CD4-positive, alpha-beta T cell (primary cell): ENCODE data around the gene NAXE. TPM values are rescaled to one million over a fixed set of nuclear protein-coding genes. Genes with fewer than 3 reads are reported as not detected.

Experiments used
- ATAC-seq: fragments of 200-7000 bp; cut with Tn5 transposase; one replicate; pipeline ENCODE4 v1.10.0; 2022; ENCODE audit warnings: mild to moderate bottlenecking; ENCODE audit not compliant: poor library complexity
- CTCF ChIA-PET: fragments of 350-600 bp; sonication (Branson Sonifier 250); formaldehyde crosslinking; loops from one replicate; lab custom pipeline; 2021; ENCODE audit warnings: antibody characterized with exemption, inconsistent platforms; lab: Charles Lee
- POLR2A ChIA-PET: fragments of 350-600 bp; sonication (Branson Sonifier 250); formaldehyde crosslinking; loops from one replicate; lab custom pipeline; 2021; ENCODE audit warnings: antibody characterized with exemption, inconsistent platforms; lab: Charles Lee
- DNase-seq, 14 experiments: peaks; one replicate each; pipeline ENCODE4 v3.0.0-alpha.2; 2013 to 2020; ENCODE audit warnings: mixed read lengths in 2 of 14
- H3K27ac ChIP-seq, 2 donors: one replicate each; pipeline versions ENCODE4 v1.5.1 to v1.7.0; 2013; ENCODE audit warnings: low read length in 2 of 2, low read depth in 1 of 2, mild to moderate bottlenecking in 1 of 2
- H3K27me3 ChIP-seq, 2 experiments: 1 replicate in 1 of 2; 2 replicates in 1 of 2; pipeline versions ENCODE4 v1.6.1 to v1.7.0; 2013; ENCODE audit warnings: low read length in 2 of 2, control low read depth in 1 of 2, mild to moderate bottlenecking in 1 of 2, moderate library complexity in 1 of 2; ENCODE audit not compliant: insufficient read depth in 2 of 2, control insufficient read depth in 1 of 2
- H3K36me3 ChIP-seq: one replicate; pipeline ENCODE4 v1.6.1; 2013; ENCODE audit warnings: low read length, control low read depth; ENCODE audit not compliant: insufficient read depth
- H3K4me1 ChIP-seq: one replicate; pipeline ENCODE4 v1.6.1; 2013; ENCODE audit warnings: low read length, control low read depth; ENCODE audit not compliant: insufficient read depth
- H3K4me3 ChIP-seq: one replicate; pipeline ENCODE4 v1.5.1; 2013; ENCODE audit warnings: mild to moderate bottlenecking, low read length, moderate library complexity
- H3K9me3 ChIP-seq, 2 experiments: 1 replicate in 1 of 2; 2 replicates in 1 of 2; pipeline versions ENCODE4 v1.6.1 to v1.7.0; 2013; ENCODE audit warnings: low read length in 2 of 2, mild to moderate bottlenecking in 2 of 2, control low read depth in 1 of 2, moderate library complexity in 1 of 2; ENCODE audit not compliant: control insufficient read depth in 1 of 2, insufficient read depth in 1 of 2
- H3K27ac Mint-ChIP-seq: one replicate; pipeline ENCODE4 v1.8.0; 2020; ENCODE audit warnings: mixed read lengths
- H3K27me3 Mint-ChIP-seq: one replicate; pipeline ENCODE4 v1.8.0; 2021; ENCODE audit warnings: mixed read lengths
- H3K36me3 Mint-ChIP-seq: one replicate; pipeline ENCODE4 v1.8.0; 2021; ENCODE audit warnings: low read depth, mixed read lengths
- H3K4me1 Mint-ChIP-seq: one replicate; pipeline ENCODE4 v1.8.0; 2021; ENCODE audit warnings: low read depth, mixed read lengths
- H3K4me3 Mint-ChIP-seq: one replicate; pipeline ENCODE4 v1.8.0; 2020; ENCODE audit warnings: mild to moderate bottlenecking, mixed read lengths
- H3K9me3 Mint-ChIP-seq: one replicate; pipeline ENCODE4 v1.8.0; 2020; ENCODE audit warnings: mixed read lengths
- CTCF ChIP-seq: fragments of 200-600 bp; IDR thresholded peaks from one replicate; pipeline ENCODE4 v1.8.0; 2022; ENCODE audit warnings: antibody characterized with exemption, mild to moderate bottlenecking
- intact Hi-C, 2 experiments: fragments of 100-400 bp; cut with DNase I in 1 of 2; cut with micrococcal nuclease in 1 of 2; formaldehyde crosslinking; loops; one replicate each; pipeline versions ENCODE4 v1.15.1 to v1.9.0; 2023 to 2025; cut with DNase I, micrococcal nuclease
- total RNA-seq, 174 experiments: library from RNA in 2 of 174; stranded (reverse) in 2 of 174; gene quantifications; one replicate each; pipeline ENCODE4 v1.2.3 and lab custom pipeline; 2021 to 2026

NAXE gene
- total RNA-seq, 2 experiments from 2014 or later = 23.3 to 27.8 TPM

- Histone ChIP-seq H3K4me3 (peak overlapping the region; percentile 42), H3K4me1 (peaks cover 25% of the 10 kb centered on the region), H3K9me3 (no peaks in the 10 kb centered on the region), H3K36me3 (no peaks in the 10 kb centered on the region), H3K27me3 (peaks cover 54 to 62% of the 10 kb centered on the region in 2 experiments), H3K27ac (no peak overlapping the region)
- Mint-ChIP-seq H3K4me3 (peak overlapping the region; percentile 36), H3K4me1 (peaks cover 6% of the 10 kb centered on the region), H3K27ac (no peak overlapping the region), H3K9me3 (no peaks in the 10 kb centered on the region), H3K27me3 (peaks cover 75% of the 10 kb centered on the region), H3K36me3 (no peaks in the 10 kb centered on the region)
- ChIA-PET CTCF (interaction anchor here (0.6 to 2.4 kb wide), 11 partner anchors 10 to 349 kb away, joined by 3 to 11 read pairs (median 5); partner anchors contain the start of gene NAXE), POLR2A (interaction anchor here (0.7 to 1.4 kb wide), 8 partner anchors 17 to 167 kb away, joined by 3 to 5 read pairs (median 4); partner anchors contain the start of gene NAXE)
- intact Hi-C loops = loop anchor here in 1 of 2 experiments (2.0 kb wide), 1 partner anchor 101 kb away; no protein-coding TSS in a partner anchor
- DNase-seq (peak in 8 of 14 experiments; percentile 22 to 65 (median 43)), ATAC-seq (peak; percentile 45)
- no peak for TF ChIP-seq CTCF
Observed at GRCh38 chr1:156623946-156624813, 32.6 kb downstream of the NAXE start.

- no peak overlapping the region for H3K27ac ChIP-seq
- Mint-ChIP-seq H3K4me3 (peak overlapping the region; percentile 58), H3K9me3 (no peaks in the 10 kb centered on the region), H3K36me3 (no peaks in the 10 kb centered on the region), H3K4me1 (peaks cover 6% of the 10 kb centered on the region), H3K27ac (no peak overlapping the region), H3K27me3 (peaks cover 74% of the 10 kb centered on the region)
- DNase-seq = peak in 2 of 14 experiments; percentile 34 to 42
- ChIA-PET CTCF (interaction anchor here (0.7 to 2.4 kb wide), 11 partner anchors 11 to 101 kb away, joined by 3 to 11 read pairs (median 5); partner anchors contain the start of genes BCAN and NAXE), POLR2A (interaction anchor here (0.7 to 1.4 kb wide), 8 partner anchors 32 to 168 kb away, joined by 3 to 5 read pairs (median 4); partner anchors contain the start of genes MEF2D and NAXE)
- no peak for TF ChIP-seq CTCF
- peak overlapping the region; percentile 42 for H3K4me3 ChIP-seq
- peaks cover 25% of the 10 kb centered on the region for H3K4me1 ChIP-seq
- H3K9me3 ChIP-seq = no peaks in the 10 kb centered on the region
- peaks cover 47 to 55% of the 10 kb centered on the region in 2 experiments for H3K27me3 ChIP-seq
- no peak for ATAC-seq
- intact Hi-C loops = loop anchor here (2.0 to 5.0 kb wide), 2 partner anchors 52 to 100 kb away; partner anchors contain the start of gene NES (in 1 of the 2)
- no peaks in the 10 kb centered on the region for H3K36me3 ChIP-seq
Observed at GRCh38 chr1:156624814-156625435, 33.3 kb downstream of the NAXE start.
